Neural progenitor cell (in vitro differentiated cells): ENCODE data around the gene GPR141. TPM values are rescaled to one million over a fixed set of nuclear protein-coding genes. Genes with fewer than 3 reads are reported as not detected.

Experiments
- DNase-seq: peaks from one replicate; pipeline ENCODE4 v3.0.0-alpha.2; 2016; ENCODE audit warnings: low spot score
- H2AFZ ChIP-seq: fragments of 200-600 bp; sonication (generic); replicated peaks from 2 replicates; pipeline ENCODE4 v1.6.1; 2016; ENCODE audit warnings: antibody characterized with exemption
- H3F3A ChIP-seq: fragments of 200-600 bp; sonication (generic); 2 replicates; pipeline ENCODE4 v1.6.1; 2016; ENCODE audit warnings: antibody characterized with exemption, low read depth
- H3K27ac ChIP-seq: fragments of 200-600 bp; sonication (generic); 2 replicates; pipeline ENCODE4 v1.5.1; 2016; ENCODE audit warnings: mild to moderate bottlenecking
- H3K27me3 ChIP-seq: fragments of 200-600 bp; sonication (generic); 2 replicates; pipeline ENCODE4 v1.6.1; 2016; ENCODE audit warnings: mild to moderate bottlenecking, moderate library complexity
- H3K36me3 ChIP-seq: fragments of 200-600 bp; sonication (generic); 2 replicates; pipeline ENCODE4 v1.5.1; 2016
- H3K4me1 ChIP-seq: fragments of 200-600 bp; sonication (generic); 2 replicates; pipeline ENCODE4 v1.6.1; 2016; ENCODE audit warnings: mixed run types
- H3K4me2 ChIP-seq: fragments of 200-600 bp; sonication (generic); 2 replicates; pipeline ENCODE4 v1.6.1; 2016
- H3K4me3 ChIP-seq: fragments of 200-600 bp; sonication (generic); 2 replicates; pipeline ENCODE4 v1.5.1; 2016
- H3K79me2 ChIP-seq: fragments of 200-600 bp; sonication (generic); 2 replicates; pipeline ENCODE4 v1.6.1; 2016; ENCODE audit warnings: low read depth
- H3K9ac ChIP-seq: fragments of 200-600 bp; sonication (generic); 2 replicates; pipeline ENCODE4 v1.6.1; 2016
- H3K9me3 ChIP-seq: fragments of 200-600 bp; sonication (generic); 2 replicates; pipeline ENCODE4 v1.5.1; 2016; ENCODE audit warnings: low read depth
- H4K20me1 ChIP-seq: fragments of 200-600 bp; sonication (generic); 2 replicates; pipeline ENCODE4 v1.6.1; 2016; ENCODE audit warnings: low read depth
- H3K27ac Mint-ChIP-seq: 3 replicates; pipeline ENCODE4 v1.8.0; 2021; ENCODE audit warnings: mixed read lengths
- H3K27me3 Mint-ChIP-seq: 2 replicates; pipeline ENCODE4 v1.8.0; 2022; ENCODE audit warnings: low read depth, mild to moderate bottlenecking, inconsistent platforms, moderate library complexity, mixed read lengths; ENCODE audit not compliant: insufficient read depth
- H3K36me3 Mint-ChIP-seq: 3 replicates; pipeline ENCODE4 v1.8.0; 2021; ENCODE audit warnings: mixed read lengths
- H3K4me1 Mint-ChIP-seq: 3 replicates; pipeline ENCODE4 v1.8.0; 2021; ENCODE audit warnings: mixed read lengths
- H3K4me3 Mint-ChIP-seq: 3 replicates; pipeline ENCODE4 v1.8.0; 2021; ENCODE audit warnings: mild to moderate bottlenecking, moderate library complexity, mixed read lengths
- H3K9me3 Mint-ChIP-seq: 3 replicates; pipeline ENCODE4 v1.8.0; 2020; ENCODE audit warnings: mixed read lengths
- CTCF ChIP-seq: fragments of 200-600 bp; sonication (generic); IDR thresholded peaks from 2 replicates; pipeline ENCODE4 v1.5.1; 2017; ENCODE audit warnings: antibody characterized with exemption, mild to moderate bottlenecking
- EZH2 ChIP-seq: fragments of 200-600 bp; sonication (generic); IDR thresholded peaks from 2 replicates; pipeline ENCODE4 v1.6.1; 2017; ENCODE audit warnings: antibody characterized with exemption, mild to moderate bottlenecking, moderate library complexity
- EZH2phosphoT487 ChIP-seq: fragments of 200-600 bp; sonication (generic); IDR thresholded peaks from 2 replicates; pipeline ENCODE4 v1.6.1; 2017; ENCODE audit warnings: antibody characterized with exemption
- total RNA-seq: library from RNA; depleted of rRNA; stranded (reverse); fragments of >200 nt; gene quantifications from 2 replicates; pipeline ENCODE4 v1.2.3, GENCODE V29; 2015; ENCODE audit warnings: low replicate concordance

Gene GPR141
- total RNA-seq, 1 donor from 2014 or later = 2.6 TPM

GRCh38 chr7:37673523-37673922 lies 10.0 kb upstream of the GPR141 start:
- TF ChIP-seq EZH2 = no peak
- TF ChIP-seq EZH2phosphoT487 = no peak
- no peak for TF ChIP-seq CTCF
- H3K4me1 ChIP-seq = no peaks in the 10 kb centered on the region

GRCh38 chr7:37674531-37674930 lies 9.0 kb upstream of the GPR141 start:
- no peaks in the 10 kb centered on the region for H3K36me3 Mint-ChIP-seq
- Histone ChIP-seq H2AFZ (no peak overlapping the region), H3K4me1 (no peaks in the 10 kb centered on the region), H3F3A (no peaks in the 10 kb centered on the region), H3K27ac (no peak overlapping the region), H3K79me2 (no peaks in the 10 kb centered on the region), H3K9ac (no peak overlapping the region), H3K4me3 (no peak overlapping the region), H4K20me1 (no peaks in the 10 kb centered on the region), H3K4me2 (no peak overlapping the region), H3K27me3 (no peaks in the 10 kb centered on the region), H3K36me3 (no peaks in the 10 kb centered on the region), H3K9me3 (no peaks in the 10 kb centered on the region)
- H3K4me3 Mint-ChIP-seq = no peak overlapping the region
- no peaks in the 10 kb centered on the region for H3K9me3 Mint-ChIP-seq
- H3K4me1 Mint-ChIP-seq = peaks cover 7% of the 10 kb centered on the region
- no peak for TF ChIP-seq EZH2
- no peak for TF ChIP-seq EZH2phosphoT487
- TF ChIP-seq CTCF = no peak
- DNase-seq = no peak
- no peak overlapping the region for H3K27ac Mint-ChIP-seq
- no peaks in the 10 kb centered on the region for H3K27me3 Mint-ChIP-seq

More at GRCh38 chr7:37673523-37673922, 10.0 kb upstream of the GPR141 start:
- Mint-ChIP-seq H3K4me3 (no peak overlapping the region), H3K27me3 (no peaks in the 10 kb centered on the region), H3K36me3 (no peaks in the 10 kb centered on the region), H3K4me1 (peaks cover 7% of the 10 kb centered on the region), H3K9me3 (no peaks in the 10 kb centered on the region), H3K27ac (no peak overlapping the region)
- Histone ChIP-seq H2AFZ (no peak overlapping the region), H3K27ac (no peak overlapping the region), H3K36me3 (no peaks in the 10 kb centered on the region), H3K79me2 (no peaks in the 10 kb centered on the region), H3F3A (no peaks in the 10 kb centered on the region), H3K4me2 (no peak overlapping the region), H3K9ac (no peak overlapping the region), H3K4me3 (no peak overlapping the region), H4K20me1 (no peaks in the 10 kb centered on the region), H3K9me3 (no peaks in the 10 kb centered on the region), H3K27me3 (no peaks in the 10 kb centered on the region)
- no peak for DNase-seq

- no peak overlapping the region for H3K4me3 ChIP-seq
- no peaks in the 10 kb centered on the region for H3K27me3 Mint-ChIP-seq
- no peaks in the 10 kb centered on the region for H3K36me3 Mint-ChIP-seq
- no peak for TF ChIP-seq EZH2
- no peak for TF ChIP-seq CTCF
- TF ChIP-seq EZH2phosphoT487 = no peak
- no peaks in the 10 kb centered on the region for H4K20me1 ChIP-seq
- peaks cover 7% of the 10 kb centered on the region for H3K4me1 Mint-ChIP-seq
- no peaks in the 10 kb centered on the region for H3K9me3 Mint-ChIP-seq
- H3K27ac ChIP-seq = no peak overlapping the region
- no peaks in the 10 kb centered on the region for H3K79me2 ChIP-seq
- H3K4me1 ChIP-seq = no peaks in the 10 kb centered on the region
- H3K4me3 Mint-ChIP-seq = no peak overlapping the region
- no peaks in the 10 kb centered on the region for H3F3A ChIP-seq
- H3K27ac Mint-ChIP-seq = no peak overlapping the region
- no peak overlapping the region for H2AFZ ChIP-seq
- no peak overlapping the region for H3K9ac ChIP-seq
- H3K9me3 ChIP-seq = no peaks in the 10 kb centered on the region
- DNase-seq = no peak
- H3K4me2 ChIP-seq = no peak overlapping the region
- no peaks in the 10 kb centered on the region for H3K36me3 ChIP-seq
- H3K27me3 ChIP-seq = no peaks in the 10 kb centered on the region
Observed at GRCh38 chr7:37675749-37676148, 7.8 kb upstream of the GPR141 start.
